Endodermal cell (in vitro differentiated cells): Measurements from ENCODE around the gene MMAB. TPM values are rescaled to one million over a fixed set of nuclear protein-coding genes. Genes with fewer than 3 reads are reported as not detected.

ENCODE experiments used
- DNase-seq: peaks from one replicate; pipeline ENCODE4 v3.0.0-alpha.2; 2017
- H3K27ac ChIP-seq: 2 replicates; pipeline ENCODE4 v1.5.1; 2013; ENCODE audit warnings: mild to moderate bottlenecking, low read depth, low read length, moderate library complexity
- H3K27me3 ChIP-seq: 2 replicates; pipeline ENCODE4 v1.6.1; 2013; ENCODE audit warnings: mild to moderate bottlenecking, low read length, moderate library complexity; ENCODE audit not compliant: insufficient read depth, control insufficient read depth, poor library complexity, severe bottlenecking
- H3K36me3 ChIP-seq: 2 replicates; pipeline ENCODE4 v1.7.0; 2013; ENCODE audit warnings: mild to moderate bottlenecking, low read length, moderate library complexity; ENCODE audit not compliant: control insufficient read depth, insufficient read depth
- H3K4me1 ChIP-seq: one replicate; pipeline ENCODE4 v1.7.0; 2013; ENCODE audit warnings: low read length; ENCODE audit not compliant: control insufficient read depth, insufficient read depth
- H3K4me3 ChIP-seq: 2 replicates; pipeline ENCODE4 v1.5.1; 2013; ENCODE audit warnings: mild to moderate bottlenecking, low read length, moderate library complexity
- H3K9ac ChIP-seq: 2 replicates; pipeline ENCODE4 v1.6.1; 2013; ENCODE audit warnings: mild to moderate bottlenecking, low read length, moderate library complexity; ENCODE audit not compliant: poor library complexity, severe bottlenecking; ENCODE audit errors: extremely low read depth
- H3K9me3 ChIP-seq: 2 replicates; pipeline ENCODE4 v1.6.1; 2013; ENCODE audit warnings: mild to moderate bottlenecking, low read length, moderate library complexity; ENCODE audit not compliant: control insufficient read depth
- H3K27ac Mint-ChIP-seq: 2 replicates; pipeline ENCODE4 v1.8.0; 2020; ENCODE audit warnings: mixed read lengths
- H3K27me3 Mint-ChIP-seq: 2 replicates; pipeline ENCODE4 v1.8.0; 2021; ENCODE audit warnings: mild to moderate bottlenecking, mixed read lengths; ENCODE audit not compliant: insufficient read depth
- H3K36me3 Mint-ChIP-seq: 2 replicates; pipeline ENCODE4 v1.8.0; 2020; ENCODE audit warnings: low read depth, mixed read lengths
- H3K4me1 Mint-ChIP-seq: 2 replicates; pipeline ENCODE4 v1.8.0; 2020; ENCODE audit warnings: mixed read lengths
- H3K4me3 Mint-ChIP-seq: 2 replicates; pipeline ENCODE4 v1.8.0; 2020; ENCODE audit warnings: mild to moderate bottlenecking, moderate library complexity, mixed read lengths
- H3K9me3 Mint-ChIP-seq: 2 replicates; pipeline ENCODE4 v1.8.0; 2020; ENCODE audit warnings: mild to moderate bottlenecking, mixed read lengths
- CTCF ChIP-seq: fragments of 200-600 bp; sonication (generic); conservative IDR thresholded peaks from 2 replicates; pipeline ENCODE4 v1.5.0; 2021; ENCODE audit warnings: antibody characterized with exemption, mild to moderate bottlenecking
- WGBS, 2 experiments: methylation state at CpG; one replicate each; pipeline versions ENCODE4 v1.1.5 to v1.1.7; 2013; ENCODE audit warnings: missing lambda C conversion rate in 2 of 2, mixed read lengths in 1 of 2; ENCODE audit not compliant: insufficient coverage in 1 of 2, insufficient read length in 1 of 2; 5-methylcytosine and 5-hydroxymethylcytosine counted together
- total RNA-seq, 2 donors: library from RNA; stranded (reverse); fragmentation: NEBNext Ultra II Directional in 1 of 2; extraction: Animal tissue kit (Norgen Biotek cat#: 25700) in 1 of 2; gene quantifications; 2 replicates in 1 of 2; 3 replicates in 1 of 2; pipeline ENCODE4 v1.2.1, GENCODE V29; 2021

The MMAB gene
- total RNA-seq, 2 donors from 2014 or later = 24.9 to 28.2 TPM

GRCh38 chr12:109579639-109580038 is 6.3 kb upstream of the MMAB start:
- DNase-seq = no peak
- H3K9me3 ChIP-seq = no peaks in the 10 kb centered on the region
- Mint-ChIP-seq H3K27me3 (no peaks in the 10 kb centered on the region), H3K36me3 (peaks cover 56% of the 10 kb centered on the region), H3K9me3 (no peaks in the 10 kb centered on the region), H3K4me1 (peaks cover 4% of the 10 kb centered on the region), H3K27ac (no peak overlapping the region), H3K4me3 (no peak overlapping the region)
- H3K27ac ChIP-seq = no peak overlapping the region
- H3K27me3 ChIP-seq = no peaks in the 10 kb centered on the region
- H3K36me3 ChIP-seq = peaks cover 52% of the 10 kb centered on the region
- H3K4me3 ChIP-seq = no peak overlapping the region
- TF ChIP-seq CTCF = no peak
- 87 to 88% methylated on average over 5 to 7 of the region's 7 CpGs for WGBS, 2 experiments
- no peak overlapping the region for H3K9ac ChIP-seq
- no peaks in the 10 kb centered on the region for H3K4me1 ChIP-seq

GRCh38 chr12:109578330-109578927 is 5.1 kb upstream of the MMAB start:
- Histone ChIP-seq H3K4me3 (no peak overlapping the region), H3K27ac (no peak overlapping the region), H3K27me3 (no peaks in the 10 kb centered on the region), H3K9ac (no peak overlapping the region), H3K36me3 (peaks cover 46% of the 10 kb centered on the region), H3K9me3 (no peaks in the 10 kb centered on the region), H3K4me1 (no peaks in the 10 kb centered on the region)
- H3K9me3 Mint-ChIP-seq = no peaks in the 10 kb centered on the region
- H3K4me1 Mint-ChIP-seq = peaks cover 10% of the 10 kb centered on the region
- H3K27ac Mint-ChIP-seq = no peak overlapping the region
- H3K4me3 Mint-ChIP-seq = no peak overlapping the region
- no peak for DNase-seq
- WGBS, 2 experiments = 85 to 87% methylated on average over 7 to 8 of the region's 8 CpGs
- no peak for TF ChIP-seq CTCF
- H3K36me3 Mint-ChIP-seq = peaks cover 51% of the 10 kb centered on the region
- H3K27me3 Mint-ChIP-seq = no peaks in the 10 kb centered on the region

GRCh38 chr12:109577311-109577710 is 4.0 kb upstream of the MMAB start:
- no peak for DNase-seq
- Mint-ChIP-seq H3K27ac (no peak overlapping the region), H3K36me3 (peaks cover 48% of the 10 kb centered on the region), H3K4me1 (peaks cover 16% of the 10 kb centered on the region), H3K27me3 (no peaks in the 10 kb centered on the region), H3K9me3 (no peaks in the 10 kb centered on the region), H3K4me3 (no peak overlapping the region)
- TF ChIP-seq CTCF = no peak
- Histone ChIP-seq H3K27me3 (no peaks in the 10 kb centered on the region), H3K27ac (no peak overlapping the region), H3K4me3 (no peak overlapping the region), H3K36me3 (peaks cover 46% of the 10 kb centered on the region), H3K9me3 (no peaks in the 10 kb centered on the region), H3K4me1 (no peaks in the 10 kb centered on the region), H3K9ac (no peak overlapping the region)
- 100% methylated on average over 1 of the region's 1 CpG; no CpG with 5 or more reads in 1 of the 2 experiments for WGBS, 2 experiments
